ENCODE measurements around the gene CDH13.

Gene CDH13

DNA sequence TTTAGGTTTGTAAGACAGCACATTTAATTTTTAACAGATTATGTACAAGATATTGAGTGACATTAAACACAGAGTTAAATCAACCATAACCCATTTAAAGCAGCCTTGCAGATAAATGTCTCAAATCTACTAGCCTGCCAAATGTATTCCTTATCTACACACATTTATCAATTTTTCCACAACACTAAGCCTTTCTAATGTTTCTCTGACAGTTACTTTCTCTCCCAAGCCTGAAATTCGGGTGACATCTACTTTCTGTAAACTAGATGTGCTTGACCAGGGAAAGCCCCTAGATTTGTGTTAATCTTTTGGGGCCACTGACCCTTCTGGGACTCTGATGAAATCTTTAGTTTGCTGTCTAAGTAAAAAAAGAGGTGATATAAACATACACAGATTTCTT is 69.0 kb downstream of the CDH13 start:
- Histone ChIP-seq H3K9me3 (ENCODE audit: control insufficient read depth, low read length) (no peaks in the 10 kb centered on the region), H3K27ac (ENCODE audit: low read depth, low read length, severe bottlenecking) (no peak overlapping the region), H3K4me3 (ENCODE audit: extremely low read depth, insufficient read depth, low read length, poor library complexity, severe bottlenecking) (no peak overlapping the region), H3K36me3 (ENCODE audit: control insufficient read depth, insufficient read depth, low read length) (peaks cover 9% of the 10 kb centered on the region), H3K4me1 (ENCODE audit: control insufficient read depth, insufficient read depth, low read length, poor library complexity, severe bottlenecking) (peaks cover 29% of the 10 kb centered on the region)
- no CpG with 5 or more reads among the region's 1 CpG for WGBS, 2 experiments (ENCODE audit: insufficient coverage in 2 of 2)

DNA sequence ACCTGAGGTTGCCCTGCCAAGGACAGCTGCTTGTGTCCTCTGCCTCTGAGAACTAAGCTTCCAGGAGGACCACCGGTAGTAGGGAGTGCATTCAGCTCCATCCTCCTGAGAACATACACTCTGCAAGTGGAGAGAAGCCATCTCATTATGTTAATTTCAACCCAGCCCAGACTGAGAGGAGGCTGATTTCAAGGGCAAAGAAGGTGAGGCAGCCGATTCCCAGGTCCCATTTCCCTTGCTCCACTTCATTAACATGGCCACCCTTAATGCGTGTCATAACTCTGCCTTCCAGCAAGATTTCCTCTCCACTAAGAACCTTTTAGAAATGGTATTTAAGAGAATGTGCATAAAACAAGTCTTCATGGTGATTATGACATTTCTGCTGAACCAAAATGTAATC is 72.5 kb downstream of the CDH13 start:
- Histone ChIP-seq H3K9me3 (ENCODE audit: control insufficient read depth, low read length) (no peaks in the 10 kb centered on the region), H3K4me3 (ENCODE audit: extremely low read depth, insufficient read depth, low read length, poor library complexity, severe bottlenecking) (no peak overlapping the region), H3K36me3 (ENCODE audit: control insufficient read depth, insufficient read depth, low read length) (peaks cover 8% of the 10 kb centered on the region), H3K4me1 (ENCODE audit: control insufficient read depth, insufficient read depth, low read length, poor library complexity, severe bottlenecking) (peaks cover 56% of the 10 kb centered on the region), H3K27ac (ENCODE audit: low read depth, low read length, severe bottlenecking) (peak overlapping the region; percentile 91)
- WGBS, 2 experiments (ENCODE audit: insufficient coverage in 2 of 2), result 75 to 100% methylated on average over 1 of the region's 3 CpGs

DNA sequence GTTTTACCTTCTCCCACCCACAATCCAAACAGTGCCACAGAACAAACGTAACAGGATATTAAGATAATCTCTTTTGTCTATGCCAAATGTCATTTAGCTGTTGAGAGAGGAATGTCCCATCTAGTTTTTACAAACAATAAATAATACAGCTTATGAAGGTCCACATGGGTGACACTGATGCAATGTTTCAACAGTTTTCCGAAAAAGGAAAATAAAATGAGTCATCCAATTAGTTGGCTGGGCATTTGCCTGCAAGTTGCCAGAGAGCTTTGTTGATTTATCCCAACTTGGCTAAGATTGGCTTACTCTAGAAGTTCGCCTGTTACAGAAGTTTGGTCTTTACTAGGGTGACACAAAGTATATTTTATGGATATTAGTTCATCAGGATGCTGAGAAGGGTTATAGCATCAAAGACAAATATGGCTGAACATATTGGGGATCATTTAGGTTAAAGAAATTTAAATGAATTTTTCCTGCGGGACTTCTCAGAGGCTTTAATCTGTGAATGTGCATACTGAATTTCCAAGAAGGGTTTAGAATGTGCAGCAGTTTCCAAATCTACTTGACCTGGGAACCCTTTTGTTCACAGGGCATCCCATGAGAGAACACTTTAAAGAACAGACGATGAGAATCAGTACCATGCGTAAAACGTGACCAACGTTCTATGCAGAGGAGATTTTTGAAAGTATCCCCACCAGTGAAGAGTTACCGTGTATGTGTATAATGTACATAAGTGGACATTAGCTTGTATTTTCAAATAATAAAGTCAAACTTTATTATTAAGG is 73.1 kb downstream of the CDH13 start:
- Histone ChIP-seq H3K4me1 (ENCODE audit: control insufficient read depth, insufficient read depth, low read length, poor library complexity, severe bottlenecking) (peaks cover 51% of the 10 kb centered on the region), H3K36me3 (ENCODE audit: control insufficient read depth, insufficient read depth, low read length) (peaks cover 9% of the 10 kb centered on the region), H3K9me3 (ENCODE audit: control insufficient read depth, low read length) (no peaks in the 10 kb centered on the region), H3K27ac (ENCODE audit: low read depth, low read length, severe bottlenecking) (peak overlapping the region; percentile 91), H3K4me3 (ENCODE audit: extremely low read depth, insufficient read depth, low read length, poor library complexity, severe bottlenecking) (no peak overlapping the region)
- WGBS, 2 experiments (ENCODE audit: insufficient coverage in 2 of 2), result 92 to 100% methylated on average over 2 to 7 of the region's 9 CpGs

DNA sequence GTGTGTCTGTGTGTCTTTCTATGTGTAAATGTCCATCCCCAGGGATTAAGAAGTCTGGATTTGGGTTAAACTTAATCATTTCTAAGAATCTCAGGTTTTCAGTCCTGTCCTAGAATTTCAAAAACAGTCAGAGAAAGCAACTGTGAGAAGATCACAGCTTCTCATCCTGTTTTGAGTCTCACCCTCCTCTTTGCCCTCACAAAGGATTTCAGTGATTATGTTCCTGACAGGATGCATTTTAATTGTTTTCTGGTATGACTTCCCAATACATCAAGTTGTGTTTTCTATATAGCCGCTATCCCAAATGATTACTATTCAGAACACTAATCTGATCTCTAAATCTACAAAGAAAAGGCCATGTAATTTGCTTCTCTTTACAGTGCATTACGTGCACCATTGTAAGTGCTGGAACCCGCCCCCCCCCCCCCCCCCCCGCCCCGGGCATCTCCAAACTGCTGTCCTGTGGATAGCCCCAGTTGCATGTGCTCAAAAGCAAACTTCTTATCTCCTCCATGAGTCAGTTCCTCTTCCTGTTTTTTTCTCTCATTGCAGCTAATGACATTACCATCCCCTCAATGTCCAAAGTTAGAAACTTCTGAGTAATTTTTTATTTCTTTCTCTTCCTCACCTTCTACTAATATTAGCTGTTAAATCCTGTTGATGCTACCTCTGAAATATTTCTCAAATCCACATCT is 73.9 kb downstream of the CDH13 start:
- Histone ChIP-seq H3K27ac (ENCODE audit: low read depth, low read length, severe bottlenecking) (peak overlapping the region; percentile 91), H3K4me1 (ENCODE audit: control insufficient read depth, insufficient read depth, low read length, poor library complexity, severe bottlenecking) (peaks cover 48% of the 10 kb centered on the region), H3K36me3 (ENCODE audit: control insufficient read depth, insufficient read depth, low read length) (peaks cover 12% of the 10 kb centered on the region), H3K4me3 (ENCODE audit: extremely low read depth, insufficient read depth, low read length, poor library complexity, severe bottlenecking) (no peak overlapping the region), H3K9me3 (ENCODE audit: control insufficient read depth, low read length) (no peaks in the 10 kb centered on the region)
- WGBS, 2 experiments (ENCODE audit: insufficient coverage in 2 of 2), result 80 to 100% methylated on average over 1 of the region's 5 CpGs

DNA sequence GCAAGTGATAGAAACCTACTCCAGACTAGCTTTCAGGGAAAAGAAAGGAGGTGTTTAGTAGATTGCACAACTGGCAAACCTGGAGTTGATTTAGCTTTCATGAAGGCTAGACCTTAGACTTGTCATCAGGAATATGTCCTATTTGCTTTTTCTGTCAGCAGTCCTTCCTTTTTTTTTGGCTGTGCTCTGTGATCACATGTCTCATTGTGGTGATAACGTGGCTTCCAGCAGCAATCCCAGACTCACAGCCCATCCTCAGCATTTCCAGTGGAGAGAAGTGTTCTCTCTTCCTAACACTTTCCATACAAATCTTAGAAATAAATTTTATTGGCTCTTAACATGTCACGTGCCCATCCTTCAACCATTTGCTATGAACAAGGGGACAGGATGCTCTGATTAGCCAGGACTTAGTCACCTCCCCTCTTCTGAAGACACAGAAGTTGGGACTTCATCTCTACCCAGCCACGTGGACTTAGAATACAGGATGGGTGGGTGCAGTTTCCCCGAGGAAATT is 74.7 kb downstream of the CDH13 start:
- no peak overlapping the region for H3K4me3 ChIP-seq (ENCODE audit: extremely low read depth, insufficient read depth, low read length, poor library complexity, severe bottlenecking)
- H3K9me3 ChIP-seq (ENCODE audit: control insufficient read depth, low read length), result no peaks in the 10 kb centered on the region
- H3K4me1 ChIP-seq (ENCODE audit: control insufficient read depth, insufficient read depth, low read length, poor library complexity, severe bottlenecking), result peaks cover 48% of the 10 kb centered on the region
- peak overlapping the region; percentile 6 for H3K27ac ChIP-seq (ENCODE audit: low read depth, low read length, severe bottlenecking)
- WGBS, 2 experiments (ENCODE audit: insufficient coverage in 2 of 2), result 90 to 100% methylated on average over 2 to 3 of the region's 4 CpGs
- H3K36me3 ChIP-seq (ENCODE audit: control insufficient read depth, insufficient read depth, low read length), result peaks cover 12% of the 10 kb centered on the region

DNA sequence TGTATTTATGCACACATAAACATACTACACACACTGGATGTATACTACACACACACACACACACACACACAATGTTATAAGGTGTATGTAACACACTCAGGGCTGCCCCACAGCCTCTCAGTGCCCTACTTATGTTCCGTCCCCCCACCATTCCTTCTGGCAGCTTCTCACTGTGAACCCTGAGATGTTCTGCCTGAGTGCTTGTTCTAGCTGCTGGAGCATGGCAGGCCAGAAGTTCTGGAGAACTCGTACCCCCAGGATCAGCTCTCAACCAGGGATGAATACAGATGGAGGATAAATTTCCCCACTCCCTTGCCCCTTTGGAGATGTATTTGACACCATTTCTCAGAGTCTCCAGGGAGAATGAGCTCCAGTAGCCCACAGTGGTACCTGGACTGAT is 76.4 kb downstream of the CDH13 start:
- WGBS, 2 experiments (ENCODE audit: insufficient coverage in 2 of 2), result 60 to 100% methylated on average over 1 to 2 of the region's 2 CpGs
- H3K4me3 ChIP-seq (ENCODE audit: extremely low read depth, insufficient read depth, low read length, poor library complexity, severe bottlenecking), result no peak overlapping the region
- H3K27ac ChIP-seq (ENCODE audit: low read depth, low read length, severe bottlenecking), result no peak overlapping the region
- H3K4me1 ChIP-seq (ENCODE audit: control insufficient read depth, insufficient read depth, low read length, poor library complexity, severe bottlenecking), result peaks cover 48% of the 10 kb centered on the region
- H3K9me3 ChIP-seq (ENCODE audit: control insufficient read depth, low read length), result no peaks in the 10 kb centered on the region
- peaks cover 19% of the 10 kb centered on the region for H3K36me3 ChIP-seq (ENCODE audit: control insufficient read depth, insufficient read depth, low read length)

DNA sequence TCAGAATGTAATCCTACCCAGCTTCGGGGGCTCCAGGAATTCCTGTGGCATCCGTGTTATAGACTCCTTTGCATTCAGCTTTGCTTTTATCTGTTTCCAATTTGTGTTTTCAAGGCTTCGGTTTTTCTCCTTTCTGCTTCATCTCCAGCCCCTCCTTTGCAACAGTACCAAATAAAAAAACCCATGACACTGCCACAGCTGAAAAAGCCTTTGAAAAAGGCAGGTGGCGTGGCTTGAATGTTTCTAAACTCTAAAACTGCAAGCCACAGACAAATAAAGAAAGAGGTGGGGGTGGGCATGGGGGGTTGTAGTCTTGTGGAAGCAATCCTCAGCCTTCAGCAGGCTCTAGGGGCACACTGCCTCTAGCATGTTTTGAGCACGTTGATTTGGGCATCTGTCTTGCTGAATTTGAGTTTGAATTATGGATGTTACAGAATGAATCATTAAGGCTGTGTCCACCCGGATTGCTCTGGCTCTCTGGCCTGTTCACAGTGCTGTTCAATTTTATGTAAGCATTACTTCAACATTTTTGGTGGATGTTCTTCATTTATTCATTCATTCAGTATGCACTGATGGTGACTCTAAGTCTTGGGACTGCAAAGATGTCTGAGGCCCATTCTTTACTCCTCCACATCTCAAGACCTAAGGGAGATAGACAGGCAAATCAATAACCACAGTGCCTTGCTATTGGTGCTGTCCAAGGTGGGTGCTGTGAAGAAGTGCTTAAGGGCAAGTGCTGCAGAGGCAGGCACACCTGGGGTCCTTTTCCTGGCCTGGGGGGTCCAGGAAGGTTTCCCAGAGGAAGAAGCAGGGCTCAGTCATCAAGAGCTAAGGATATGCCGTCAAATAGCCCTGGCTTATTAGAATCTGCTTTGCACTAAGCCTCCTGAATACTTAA is 77.4 kb downstream of the CDH13 start:
- 71 to 82% methylated on average over 3 to 5 of the region's 7 CpGs for WGBS, 2 experiments (ENCODE audit: insufficient coverage in 2 of 2)
- H3K4me3 ChIP-seq (ENCODE audit: extremely low read depth, insufficient read depth, low read length, poor library complexity, severe bottlenecking), result no peak overlapping the region
- no peak overlapping the region for H3K27ac ChIP-seq (ENCODE audit: low read depth, low read length, severe bottlenecking)
- H3K36me3 ChIP-seq (ENCODE audit: control insufficient read depth, insufficient read depth, low read length), result peaks cover 14% of the 10 kb centered on the region
- H3K9me3 ChIP-seq (ENCODE audit: control insufficient read depth, low read length), result no peaks in the 10 kb centered on the region
- H3K4me1 ChIP-seq (ENCODE audit: control insufficient read depth, insufficient read depth, low read length, poor library complexity, severe bottlenecking), result peaks cover 39% of the 10 kb centered on the region

DNA sequence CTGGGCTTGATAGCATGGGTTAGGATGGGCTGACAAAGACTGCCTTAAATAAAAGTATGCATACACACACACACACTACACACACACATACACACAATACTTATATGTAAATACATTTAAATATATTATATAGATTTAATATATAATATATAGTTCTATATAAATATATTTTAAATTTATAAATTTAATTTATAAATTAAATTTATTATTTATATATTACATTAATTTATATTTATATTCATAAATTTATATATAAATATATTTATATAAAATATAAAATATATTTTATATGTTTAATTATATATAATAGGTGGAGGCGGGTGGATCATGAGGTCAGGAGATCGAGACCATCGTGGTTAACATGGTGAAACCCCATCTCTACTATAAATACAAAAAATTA is 83.2 kb downstream of the CDH13 start:
- Histone ChIP-seq H3K36me3 (ENCODE audit: control insufficient read depth, insufficient read depth, low read length) (peaks cover 27% of the 10 kb centered on the region), H3K27ac (ENCODE audit: low read depth, low read length, severe bottlenecking) (no peak overlapping the region), H3K4me3 (ENCODE audit: extremely low read depth, insufficient read depth, low read length, poor library complexity, severe bottlenecking) (no peak overlapping the region), H3K9me3 (ENCODE audit: control insufficient read depth, low read length) (no peaks in the 10 kb centered on the region), H3K4me1 (ENCODE audit: control insufficient read depth, insufficient read depth, low read length, poor library complexity, severe bottlenecking) (peaks cover 8% of the 10 kb centered on the region)
- no CpG with 5 or more reads among the region's 3 CpGs for WGBS, 2 experiments (ENCODE audit: insufficient coverage in 2 of 2)

DNA sequence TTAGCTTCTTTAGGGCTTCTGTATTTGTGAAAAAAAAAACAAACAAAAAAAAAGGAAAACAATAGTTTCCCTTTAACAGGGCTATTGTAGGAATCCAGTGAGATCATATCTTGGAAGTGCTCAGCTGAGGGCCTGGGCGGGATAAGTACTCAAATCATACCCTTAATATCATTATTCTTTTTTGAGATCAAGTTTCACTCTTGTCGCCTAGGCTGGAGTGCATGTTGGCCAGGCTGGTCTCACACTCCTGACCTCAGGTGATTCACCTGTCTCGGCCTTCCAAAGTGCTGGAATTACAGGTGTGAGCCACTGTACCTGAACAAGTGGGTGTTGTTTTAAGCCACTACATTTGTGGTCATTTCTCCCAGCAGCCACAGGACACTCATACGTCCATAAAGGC is 87.0 kb downstream of the CDH13 start:
- Histone ChIP-seq H3K36me3 (ENCODE audit: control insufficient read depth, insufficient read depth, low read length) (peaks cover 36% of the 10 kb centered on the region), H3K27ac (ENCODE audit: low read depth, low read length, severe bottlenecking) (no peak overlapping the region), H3K4me3 (ENCODE audit: extremely low read depth, insufficient read depth, low read length, poor library complexity, severe bottlenecking) (no peak overlapping the region), H3K4me1 (ENCODE audit: control insufficient read depth, insufficient read depth, low read length, poor library complexity, severe bottlenecking) (peaks cover 8% of the 10 kb centered on the region), H3K9me3 (ENCODE audit: control insufficient read depth, low read length) (no peaks in the 10 kb centered on the region)
- WGBS, 2 experiments (ENCODE audit: insufficient coverage in 2 of 2), result 93 to 95% methylated on average over 3 to 4 of the region's 4 CpGs

DNA sequence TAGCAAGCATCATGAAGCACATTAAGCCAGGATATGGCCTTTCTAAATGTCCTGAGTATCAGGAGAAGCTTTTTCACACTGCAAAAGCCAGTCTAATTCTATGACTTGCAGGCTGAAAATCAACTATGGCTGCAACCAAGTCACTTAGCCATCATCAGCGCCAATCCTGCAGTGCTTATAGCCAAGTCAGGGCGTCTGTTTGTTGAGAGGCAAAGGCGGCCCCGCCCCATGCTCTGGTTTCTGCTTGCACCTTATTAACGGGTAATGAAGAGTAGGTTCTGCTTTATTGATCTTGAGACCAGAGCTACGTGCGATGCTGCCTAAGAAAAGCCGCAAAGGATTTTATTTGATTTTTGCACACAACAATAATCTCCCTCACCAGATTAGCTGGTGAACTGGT is 88.4 kb downstream of the CDH13 start:
- H3K4me3 ChIP-seq (ENCODE audit: extremely low read depth, insufficient read depth, low read length, poor library complexity, severe bottlenecking), result no peak overlapping the region
- WGBS, 2 experiments (ENCODE audit: insufficient coverage in 2 of 2), result 87 to 100% methylated on average over 3 to 5 of the region's 8 CpGs
- H3K36me3 ChIP-seq (ENCODE audit: control insufficient read depth, insufficient read depth, low read length), result peaks cover 45% of the 10 kb centered on the region
- H3K4me1 ChIP-seq (ENCODE audit: control insufficient read depth, insufficient read depth, low read length, poor library complexity, severe bottlenecking), result peaks cover 8% of the 10 kb centered on the region
- H3K9me3 ChIP-seq (ENCODE audit: control insufficient read depth, low read length), result no peaks in the 10 kb centered on the region
- H3K27ac ChIP-seq (ENCODE audit: low read depth, low read length, severe bottlenecking), result no peak overlapping the region
